ENCODE data around the gene STXBP1.
"Not testable (repeated sequence)": the region's sequence is repeated elsewhere in the genome, so short reads cannot be mapped to it uniquely, and the experiment has no call there.

Gene STXBP1

DNA sequence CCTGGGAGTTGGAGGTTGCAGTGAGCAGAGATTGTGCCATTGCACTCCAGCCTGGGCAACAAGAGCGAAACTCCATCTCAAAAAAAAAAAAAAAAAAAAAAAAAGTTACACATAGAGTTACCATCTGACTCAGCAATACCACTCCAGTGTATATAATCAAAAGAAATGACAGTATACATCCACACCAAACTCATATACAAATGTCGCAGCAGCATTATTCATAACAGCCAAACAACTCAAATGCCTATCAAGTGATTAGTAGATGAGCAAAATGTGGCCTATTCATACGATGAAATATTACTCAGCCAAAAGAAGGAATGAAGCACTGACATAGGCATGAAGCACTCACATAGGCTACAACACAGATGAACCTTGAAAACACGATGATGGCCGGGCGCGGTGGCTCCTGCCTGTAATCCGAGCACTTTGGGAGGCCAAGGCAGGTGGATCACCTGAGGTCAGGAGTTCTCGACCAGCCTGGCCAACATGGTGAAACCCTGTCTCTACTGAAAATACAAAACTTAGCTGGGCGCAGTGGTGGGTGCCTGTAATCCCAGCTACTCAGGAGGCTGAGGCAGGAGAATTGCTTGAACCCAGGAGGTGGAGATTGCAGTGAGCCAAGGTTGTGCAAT lies 9.4 kb downstream of the STXBP1 start:
- not testable (repeated sequence) for DNase-seq

DNA sequence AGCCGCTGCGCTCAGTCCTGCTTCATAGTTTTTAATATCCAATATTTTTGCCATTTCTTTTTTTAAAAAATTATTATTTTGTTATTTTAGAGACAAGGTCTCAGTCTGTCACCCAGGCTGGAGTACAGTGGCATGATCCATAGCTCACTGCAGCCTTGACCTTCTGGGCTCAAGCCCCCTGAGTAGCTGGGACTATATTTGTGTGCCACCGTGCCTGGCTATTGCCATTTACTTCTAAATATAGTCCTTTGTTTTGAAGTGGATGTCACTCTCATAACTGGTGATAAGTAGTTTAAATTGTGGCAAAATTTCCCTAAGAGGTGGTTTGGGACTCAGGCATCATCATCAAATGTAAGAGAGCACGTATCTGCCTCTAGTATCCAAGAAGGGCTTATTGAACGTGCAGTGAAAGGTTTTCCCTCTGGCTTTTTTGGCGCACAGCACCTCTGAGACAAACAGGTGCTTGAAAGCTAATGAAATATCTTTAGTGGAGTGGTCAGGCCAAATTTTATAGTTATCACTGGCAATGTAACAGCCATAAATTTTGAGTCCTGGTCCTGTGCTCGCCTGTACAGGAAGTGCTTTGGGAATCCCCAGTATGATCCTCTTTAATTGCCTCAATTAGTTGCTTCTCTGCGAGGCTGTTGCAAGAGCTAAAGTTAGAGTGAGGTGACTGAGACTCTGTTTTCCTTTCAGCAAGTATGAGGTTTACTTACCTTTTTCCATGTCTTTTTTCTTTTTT lies 14.8 kb downstream of the STXBP1 start:
- no peak for DNase-seq

GRCh38 chr9:127627494-127627855 lies 15.4 kb downstream of the STXBP1 start:
- DNase-seq = no peak

- DNase-seq = no peak
These were observed 16.8 kb downstream of the STXBP1 start for GRCh38 chr9:127628758-127629467.

- DNase-seq = peak in 1 of 2 experiments; percentile 27
These were observed 17.5 kb downstream of the STXBP1 start for GRCh38 chr9:127629468-127630081.

DNA sequence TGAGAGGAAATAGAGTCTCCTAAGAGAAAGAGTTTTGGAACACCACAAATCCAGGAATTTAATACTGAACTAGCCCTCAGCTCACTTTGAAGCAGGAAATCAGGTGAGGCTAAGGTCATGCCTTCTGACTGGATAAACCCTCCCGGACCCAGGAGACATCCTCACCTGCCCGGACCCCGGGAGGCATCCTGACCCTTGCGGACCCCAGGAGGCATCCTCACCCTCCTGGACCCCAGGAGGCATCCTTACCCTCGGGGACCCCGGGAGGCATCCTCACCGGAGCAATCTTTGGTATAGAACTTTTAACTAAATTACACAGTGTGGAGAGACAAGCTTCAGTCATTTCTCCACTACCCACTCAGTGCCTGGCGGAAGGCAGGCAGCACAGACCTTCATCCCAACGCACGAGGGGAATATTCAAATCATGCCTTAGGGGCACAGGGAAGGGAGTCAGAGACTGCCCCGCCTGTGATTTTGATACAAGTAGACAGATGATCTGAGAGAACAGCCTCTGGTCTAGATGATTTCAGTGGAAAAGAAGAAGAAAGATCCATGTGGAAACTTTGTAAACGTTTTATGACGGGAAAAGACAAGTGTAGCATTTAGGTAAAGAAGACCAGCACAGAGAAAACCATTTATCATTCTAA lies 21.3 kb downstream of the STXBP1 start:
- DNase-seq = no peak

- no peak for DNase-seq
These were observed 21.9 kb downstream of the STXBP1 start for GRCh38 chr9:127634021-127634420.

DNA sequence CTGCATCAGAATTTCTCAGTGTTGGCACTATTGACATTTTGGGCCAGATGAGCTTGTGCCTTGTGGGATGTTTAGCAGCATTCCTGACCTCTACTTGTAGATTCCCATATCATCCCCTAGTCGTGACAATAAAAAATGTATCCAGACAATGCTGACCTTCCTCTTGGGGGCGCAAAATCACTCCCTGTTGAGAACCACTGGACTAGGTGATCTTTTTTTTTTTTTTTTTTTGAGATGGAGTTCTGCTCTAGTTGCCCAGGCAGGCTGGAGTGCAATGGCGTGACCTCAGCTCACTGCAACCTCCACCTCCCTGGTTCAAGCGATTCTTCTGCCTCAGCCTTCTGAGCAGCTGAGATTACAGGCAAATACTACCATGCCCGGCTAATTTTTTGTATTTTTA lies 22.6 kb downstream of the STXBP1 start:
- DNase-seq = no peak

DNA sequence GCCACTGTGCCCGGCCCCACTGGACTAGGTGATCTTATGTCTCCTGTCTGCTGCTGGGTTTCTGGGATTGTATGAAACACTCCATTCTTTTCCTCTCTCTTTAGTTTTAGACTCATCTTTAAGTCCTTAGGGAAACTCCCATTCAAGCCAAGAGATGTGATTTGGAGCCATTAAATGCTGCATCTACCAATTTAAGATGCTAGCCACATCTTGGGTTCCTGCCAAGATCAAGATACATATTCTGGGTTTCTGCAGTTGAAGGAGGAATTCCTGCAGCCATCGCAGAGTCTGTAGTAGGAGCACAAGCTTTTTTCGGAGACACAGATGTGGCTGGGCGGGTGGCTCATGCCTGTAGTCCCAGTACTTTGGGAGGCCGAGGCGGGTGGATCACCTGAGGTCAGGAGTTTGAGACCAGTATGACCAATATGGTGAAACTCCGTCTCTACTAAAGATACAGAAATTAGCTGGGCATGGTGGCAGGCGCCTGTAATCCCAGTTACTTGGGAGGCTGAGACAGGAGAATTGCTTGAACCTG lies 23.2 kb downstream of the STXBP1 start:
- no peak for DNase-seq

- no peak for DNase-seq
These were observed 25.3 kb downstream of the STXBP1 start for GRCh38 chr9:127637322-127637847.

DNA sequence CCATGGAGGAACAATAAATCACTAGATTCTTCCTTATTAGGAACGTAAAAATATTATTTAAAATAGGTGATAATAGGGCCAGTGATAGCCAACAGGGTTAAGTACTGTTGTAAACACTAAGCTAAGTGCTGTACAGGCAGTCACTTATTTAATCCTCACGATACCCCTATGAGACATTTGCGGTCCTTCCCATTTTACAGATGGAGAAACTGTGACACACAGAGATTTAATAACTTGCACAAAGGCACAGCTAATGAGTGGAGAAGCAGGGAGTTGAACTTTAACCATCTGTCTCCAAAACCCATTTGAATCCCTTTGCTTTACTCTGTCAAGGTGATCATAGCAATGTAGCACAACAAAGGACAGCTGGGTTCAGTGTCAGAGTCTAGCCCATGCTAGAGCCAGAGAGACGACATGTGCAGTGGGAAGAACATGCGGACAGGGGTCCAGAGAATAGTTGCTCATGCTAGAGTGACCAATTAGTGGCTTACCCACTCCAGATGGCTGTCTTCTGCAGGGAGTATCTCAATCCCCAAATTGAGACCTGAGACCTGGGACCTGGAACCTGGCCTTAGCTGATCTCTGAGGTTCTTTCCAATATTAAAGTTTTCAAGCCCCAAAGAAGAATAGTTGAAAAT lies 28.9 kb downstream of the STXBP1 start:
- no peak for DNase-seq

- no peak for DNase-seq
These were observed 30.1 kb downstream of the STXBP1 start for GRCh38 chr9:127642082-127642740.

- no peak for DNase-seq
These were observed 32.2 kb downstream of the STXBP1 start for GRCh38 chr9:127644146-127644827.

GRCh38 chr9:127644943-127645342 lies 32.9 kb downstream of the STXBP1 start:
- DNase-seq = no peak

DNA sequence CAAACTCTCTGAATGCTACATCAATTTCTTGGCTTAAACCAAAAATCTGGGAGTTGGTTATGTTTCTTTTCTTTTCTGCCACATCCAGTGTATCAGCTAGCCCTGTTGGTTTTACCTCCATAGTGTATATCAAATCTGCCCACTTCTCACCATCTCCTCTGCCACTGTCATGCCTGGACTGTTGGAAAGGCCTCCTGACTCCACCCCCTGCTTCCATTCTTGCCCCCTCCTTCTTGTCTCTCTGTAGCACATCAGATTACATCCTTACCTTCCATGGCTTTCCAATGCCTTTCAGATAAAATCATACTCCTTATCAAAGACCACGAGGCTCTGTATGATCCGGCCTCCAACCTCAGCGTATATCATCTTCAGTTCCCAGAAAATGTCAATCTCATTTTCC lies 35.4 kb downstream of the STXBP1 start:
- no peak for DNase-seq

- no peak for DNase-seq
These were observed 38.4 kb downstream of the STXBP1 start for GRCh38 chr9:127650518-127650917.

GRCh38 chr9:127651697-127652610 lies 39.9 kb downstream of the STXBP1 start:
- DNase-seq = no peak

GRCh38 chr9:127652733-127653132 lies 40.7 kb downstream of the STXBP1 start:
- DNase-seq = no peak

- no peak for DNase-seq
These were observed 42.5 kb downstream of the STXBP1 start for GRCh38 chr9:127654619-127655018.

DNA sequence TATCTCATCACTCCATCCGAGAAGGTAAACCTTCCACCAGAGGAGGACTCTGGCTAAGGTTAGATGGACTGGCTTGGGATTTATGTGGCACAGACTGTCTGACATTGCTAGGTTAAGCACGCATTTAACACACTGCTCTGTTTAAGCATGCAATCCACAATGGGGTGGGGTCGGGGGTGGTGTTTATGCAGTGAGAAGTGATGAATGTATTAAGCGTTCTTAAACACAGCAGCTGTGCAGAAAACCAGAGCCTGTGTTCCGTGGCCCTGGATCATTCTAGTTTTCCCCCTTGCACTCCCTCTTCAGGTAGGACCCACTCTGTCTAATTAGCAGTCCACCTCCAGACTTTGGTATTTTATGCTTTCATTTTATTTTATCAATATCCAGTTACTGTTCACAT lies 46.4 kb downstream of the STXBP1 start:
- no peak for DNase-seq

All from activated T-cell treated with anti-CD3 and anti-CD28 coated beads, Interleukin-2, amount 50 U/mL, for 48 hours (primary cell).